ENCODE data around the gene BCAS3.

GRCh38 chr17:61345825-61346666 is 668.4 kb downstream of the BCAS3 start:
- TF ChIP-seq POLR2AphosphoS5 (IDR thresholded peaks at IDR 0.05) (no peak), POLR2A (IDR thresholded peaks at IDR 0.05) (no peak)
- TF ChIP-seq, protein P1, sequence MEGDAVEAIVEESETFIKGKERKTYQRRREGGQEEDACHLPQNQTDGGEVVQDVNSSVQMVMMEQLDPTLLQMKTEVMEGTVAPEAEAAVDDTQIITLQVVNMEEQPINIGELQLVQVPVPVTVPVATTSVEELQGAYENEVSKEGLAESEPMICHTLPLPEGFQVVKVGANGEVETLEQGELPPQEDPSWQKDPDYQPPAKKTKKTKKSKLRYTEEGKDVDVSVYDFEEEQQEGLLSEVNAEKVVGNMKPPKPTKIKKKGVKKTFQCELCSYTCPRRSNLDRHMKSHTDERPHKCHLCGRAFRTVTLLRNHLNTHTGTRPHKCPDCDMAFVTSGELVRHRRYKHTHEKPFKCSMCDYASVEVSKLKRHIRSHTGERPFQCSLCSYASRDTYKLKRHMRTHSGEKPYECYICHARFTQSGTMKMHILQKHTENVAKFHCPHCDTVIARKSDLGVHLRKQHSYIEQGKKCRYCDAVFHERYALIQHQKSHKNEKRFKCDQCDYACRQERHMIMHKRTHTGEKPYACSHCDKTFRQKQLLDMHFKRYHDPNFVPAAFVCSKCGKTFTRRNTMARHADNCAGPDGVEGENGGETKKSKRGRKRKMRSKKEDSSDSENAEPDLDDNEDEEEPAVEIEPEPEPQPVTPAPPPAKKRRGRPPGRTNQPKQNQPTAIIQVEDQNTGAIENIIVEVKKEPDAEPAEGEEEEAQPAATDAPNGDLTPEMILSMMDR (IDR thresholded peaks at IDR 0.05 in 8 of 11, conservative IDR thresholded peaks at IDR 0.05 in 3 of 11): no peak

Data from spleen (tissue), 7 donors.